Measurements from ENCODE around the gene CHSY3. TPM values are rescaled to one million over a fixed set of nuclear protein-coding genes. Genes with fewer than 3 reads are reported as not detected.

CHSY3 gene
- total RNA-seq, 1 donor from 2014 or later = 9.4 TPM

- Mint-ChIP-seq H3K9me3 (ENCODE audit: unreplicated experiment) (no peaks in the 10 kb centered on the region), H3K4me3 (ENCODE audit: unreplicated experiment) (no peak overlapping the region), H3K36me3 (ENCODE audit: low read depth, unreplicated experiment) (no peaks in the 10 kb centered on the region), H3K27ac (ENCODE audit: unreplicated experiment) (no peak overlapping the region), H3K27me3 (ENCODE audit: low read depth, unreplicated experiment) (no peaks in the 10 kb centered on the region), H3K4me1 (ENCODE audit: low read depth, unreplicated experiment) (peaks cover 2% of the 10 kb centered on the region)
- no peak overlapping the region for H3K4me3 ChIP-seq (ENCODE audit: insufficient read depth, low read depth, low read length)
- H4K20me1 ChIP-seq (ENCODE audit: insufficient read depth, low read length) = no peaks in the 10 kb centered on the region
- H3K4me2 ChIP-seq (ENCODE audit: low read length) = no peak overlapping the region
- no peaks in the 10 kb centered on the region for H3K36me3 ChIP-seq (ENCODE audit: insufficient read depth, low read length)
- no peak for TF ChIP-seq EZH2 (IDR thresholded peaks at IDR 0.05; ENCODE audit: insufficient read depth, low read length)
- no peak for TF ChIP-seq CTCF (IDR thresholded peaks at IDR 0.05; ENCODE audit: insufficient read depth, low read depth, low read length)
- no peaks in the 10 kb centered on the region for H3K4me1 ChIP-seq (ENCODE audit: insufficient read depth, low read length)
- H3K27me3 ChIP-seq (ENCODE audit: insufficient read depth, low read length) = no peaks in the 10 kb centered on the region
- H2AFZ ChIP-seq (ENCODE audit: low read depth, low read length) = no peak overlapping the region
- no peak overlapping the region for H3K9ac ChIP-seq (ENCODE audit: low read length)
- no peaks in the 10 kb centered on the region for H3K9me3 ChIP-seq (ENCODE audit: insufficient read depth, low read depth, low read length)
- no peak overlapping the region for H3K27ac ChIP-seq (ENCODE audit: low read depth, low read length)
- no peaks in the 10 kb centered on the region for H3K79me2 ChIP-seq (ENCODE audit: insufficient read depth, low read length)
- no peak for DNase-seq (ENCODE audit: low read depth)
- no peak for FAIRE-seq
These were observed 139.6 kb downstream of the CHSY3 start for GRCh38 chr5:130043834-130044233.

DNA sequence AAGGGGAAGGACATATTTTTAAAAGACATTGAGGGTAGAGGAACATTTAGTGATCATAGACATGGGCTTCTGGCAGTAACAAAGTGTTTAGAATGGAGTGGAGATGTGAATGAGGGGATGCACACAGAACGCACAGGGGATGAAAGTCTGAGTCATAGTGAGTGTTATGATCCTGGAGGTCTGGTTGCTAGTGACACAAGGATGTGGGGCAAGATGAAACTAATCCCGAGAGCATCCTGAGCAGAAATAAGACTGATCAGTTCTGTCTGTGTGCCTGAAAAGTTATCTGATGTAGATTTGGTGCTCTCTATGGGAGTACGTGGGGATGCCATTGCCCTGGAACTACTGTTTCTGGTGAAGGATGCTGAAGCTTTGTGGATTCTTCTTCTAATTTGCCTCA, 141.1 kb downstream of the CHSY3 start:
- H3K27me3 Mint-ChIP-seq (ENCODE audit: low read depth, unreplicated experiment) = no peaks in the 10 kb centered on the region
- Histone ChIP-seq H3K4me2 (ENCODE audit: low read length) (no peak overlapping the region), H3K36me3 (ENCODE audit: insufficient read depth, low read length) (no peaks in the 10 kb centered on the region), H2AFZ (ENCODE audit: low read depth, low read length) (no peak overlapping the region), H3K27me3 (ENCODE audit: insufficient read depth, low read length) (no peaks in the 10 kb centered on the region), H4K20me1 (ENCODE audit: insufficient read depth, low read length) (no peaks in the 10 kb centered on the region), H3K9ac (ENCODE audit: low read length) (no peak overlapping the region), H3K27ac (ENCODE audit: low read depth, low read length) (no peak overlapping the region), H3K9me3 (ENCODE audit: insufficient read depth, low read depth, low read length) (no peaks in the 10 kb centered on the region), H3K4me1 (ENCODE audit: insufficient read depth, low read length) (no peaks in the 10 kb centered on the region), H3K79me2 (ENCODE audit: insufficient read depth, low read length) (no peaks in the 10 kb centered on the region), H3K4me3 (ENCODE audit: insufficient read depth, low read depth, low read length) (no peak overlapping the region)
- no peaks in the 10 kb centered on the region for H3K36me3 Mint-ChIP-seq (ENCODE audit: low read depth, unreplicated experiment)
- TF ChIP-seq CTCF (IDR thresholded peaks at IDR 0.05; ENCODE audit: insufficient read depth, low read depth, low read length) (no peak), EZH2 (IDR thresholded peaks at IDR 0.05; ENCODE audit: insufficient read depth, low read length) (no peak)
- peaks cover 2% of the 10 kb centered on the region for H3K4me1 Mint-ChIP-seq (ENCODE audit: low read depth, unreplicated experiment)
- no peak for DNase-seq (ENCODE audit: low read depth)
- H3K27ac Mint-ChIP-seq (ENCODE audit: unreplicated experiment) = no peak overlapping the region
- no peak overlapping the region for H3K4me3 Mint-ChIP-seq (ENCODE audit: unreplicated experiment)
- no peak for FAIRE-seq
- H3K9me3 Mint-ChIP-seq (ENCODE audit: unreplicated experiment) = no peaks in the 10 kb centered on the region

GRCh38 chr5:130050585-130050984, 146.3 kb downstream of the CHSY3 start:
- Histone ChIP-seq H3K9ac (ENCODE audit: low read length) (no peak overlapping the region), H3K27me3 (ENCODE audit: insufficient read depth, low read length) (no peaks in the 10 kb centered on the region), H2AFZ (ENCODE audit: low read depth, low read length) (no peak overlapping the region), H3K9me3 (ENCODE audit: insufficient read depth, low read depth, low read length) (no peaks in the 10 kb centered on the region), H3K4me1 (ENCODE audit: insufficient read depth, low read length) (no peaks in the 10 kb centered on the region), H3K36me3 (ENCODE audit: insufficient read depth, low read length) (no peaks in the 10 kb centered on the region), H3K27ac (ENCODE audit: low read depth, low read length) (no peak overlapping the region), H3K79me2 (ENCODE audit: insufficient read depth, low read length) (no peaks in the 10 kb centered on the region), H3K4me3 (ENCODE audit: insufficient read depth, low read depth, low read length) (no peak overlapping the region), H4K20me1 (ENCODE audit: insufficient read depth, low read length) (no peaks in the 10 kb centered on the region), H3K4me2 (ENCODE audit: low read length) (no peak overlapping the region)
- TF ChIP-seq CTCF (IDR thresholded peaks at IDR 0.05; ENCODE audit: insufficient read depth, low read depth, low read length) (no peak), EZH2 (IDR thresholded peaks at IDR 0.05; ENCODE audit: insufficient read depth, low read length) (no peak)
- H3K9me3 Mint-ChIP-seq (ENCODE audit: unreplicated experiment) = no peaks in the 10 kb centered on the region
- H3K4me1 Mint-ChIP-seq (ENCODE audit: low read depth, unreplicated experiment) = no peaks in the 10 kb centered on the region
- FAIRE-seq = no peak
- no peak overlapping the region for H3K27ac Mint-ChIP-seq (ENCODE audit: unreplicated experiment)
- no peaks in the 10 kb centered on the region for H3K36me3 Mint-ChIP-seq (ENCODE audit: low read depth, unreplicated experiment)
- no peak for DNase-seq (ENCODE audit: low read depth)
- H3K4me3 Mint-ChIP-seq (ENCODE audit: unreplicated experiment) = no peak overlapping the region
- H3K27me3 Mint-ChIP-seq (ENCODE audit: low read depth, unreplicated experiment) = no peaks in the 10 kb centered on the region
